Naive thymus-derived CD4-positive, alpha-beta T cell (primary cell): ENCODE measurements around the gene THSD4. TPM values are rescaled to one million over a fixed set of nuclear protein-coding genes. Genes with fewer than 3 reads are reported as not detected.
A peak's percentile ranks its signal among the peaks of the same experiment; 100 is the strongest.

ENCODE experiments used
- ATAC-seq: fragments of 150-1000 bp; cut with Tn5 transposase; 2 replicates; pipeline ENCODE4 v1.10.0; 2021; ENCODE audit warnings: mild to moderate bottlenecking, moderate library complexity
- CTCF ChIA-PET: fragments of 350-600 bp; sonication (Branson Sonifier 250); formaldehyde crosslinking; loops from one replicate; lab custom pipeline; 2021; ENCODE audit warnings: antibody characterized with exemption; lab: Charles Lee
- POLR2A ChIA-PET: fragments of 350-600 bp; sonication (Branson Sonifier 250); formaldehyde crosslinking; loops from one replicate; lab custom pipeline; 2021; ENCODE audit warnings: antibody characterized with exemption, inconsistent platforms; lab: Charles Lee
- DNase-seq, 9 donors: peaks; one replicate each; pipeline versions ENCODE4 v3.0.0 to v3.0.0-alpha.2; 2020 to 2022; ENCODE audit warnings: mixed read lengths in 1 of 9
- H3K27ac ChIP-seq: one replicate; pipeline ENCODE4 v1.7.0; 2013; ENCODE audit warnings: mild to moderate bottlenecking, low read depth, low read length, moderate library complexity
- H3K27me3 ChIP-seq, 2 donors: one replicate each; pipeline ENCODE4 v1.7.0; 2013; ENCODE audit warnings: low read length in 2 of 2, mild to moderate bottlenecking in 2 of 2, moderate library complexity in 2 of 2; ENCODE audit not compliant: control insufficient read depth in 2 of 2, insufficient read depth in 2 of 2
- H3K36me3 ChIP-seq, 3 experiments: 1 replicate in 2 of 3; 2 replicates in 1 of 3; pipeline ENCODE4 v1.7.0; 2013; ENCODE audit warnings: low read length in 3 of 3, mild to moderate bottlenecking in 3 of 3, moderate library complexity in 1 of 3; ENCODE audit not compliant: insufficient read depth in 3 of 3, control insufficient read depth in 2 of 3
- H3K4me1 ChIP-seq, 2 donors: one replicate each; pipeline ENCODE4 v1.7.0; 2013; ENCODE audit warnings: low read length in 2 of 2, mild to moderate bottlenecking in 2 of 2, moderate library complexity in 1 of 2; ENCODE audit not compliant: control insufficient read depth in 2 of 2, insufficient read depth in 2 of 2
- H3K4me3 ChIP-seq: 2 replicates; pipeline ENCODE4 v1.7.0; 2013; ENCODE audit warnings: mild to moderate bottlenecking, low read length
- H3K9me3 ChIP-seq, 3 experiments: 1 replicate in 2 of 3; 2 replicates in 1 of 3; pipeline ENCODE4 v1.7.0; 2013; ENCODE audit warnings: low read length in 3 of 3; ENCODE audit not compliant: control insufficient read depth in 2 of 3
- H3K27ac Mint-ChIP-seq, 9 donors: one replicate each; pipeline ENCODE4 v1.8.0; 2020 to 2022; ENCODE audit warnings: mixed read lengths in 9 of 9, mild to moderate bottlenecking in 8 of 9, moderate library complexity in 5 of 9, inconsistent platforms in 2 of 9
- H3K27me3 Mint-ChIP-seq, 5 donors: one replicate each; pipeline ENCODE4 v1.8.0; 2021 to 2022; ENCODE audit warnings: mixed read lengths in 5 of 5, mild to moderate bottlenecking in 1 of 5
- H3K36me3 Mint-ChIP-seq, 5 donors: one replicate each; pipeline ENCODE4 v1.8.0; 2020 to 2022; ENCODE audit warnings: mixed read lengths in 5 of 5, mild to moderate bottlenecking in 3 of 5, inconsistent platforms in 1 of 5
- H3K4me1 Mint-ChIP-seq, 7 donors: one replicate each; pipeline ENCODE4 v1.8.0; 2020 to 2022; ENCODE audit warnings: mixed read lengths in 7 of 7, mild to moderate bottlenecking in 3 of 7, inconsistent platforms in 1 of 7
- H3K4me3 Mint-ChIP-seq, 10 donors: one replicate each; pipeline ENCODE4 v1.8.0; 2020 to 2022; ENCODE audit warnings: mild to moderate bottlenecking in 10 of 10, mixed read lengths in 10 of 10, moderate library complexity in 6 of 10, inconsistent platforms in 2 of 10
- H3K9me3 Mint-ChIP-seq, 11 donors: one replicate each; pipeline ENCODE4 v1.8.0; 2020 to 2022; ENCODE audit warnings: mixed read lengths in 11 of 11, mild to moderate bottlenecking in 4 of 11, inconsistent platforms in 1 of 11, moderate library complexity in 1 of 11
- intact Hi-C, 2 donors: fragments of 100-400 bp; cut with micrococcal nuclease; formaldehyde crosslinking; loops; one replicate each; pipeline ENCODE4 v1.15.1; 2023
- polyA plus RNA-seq, 2 donors: library from polyadenylated mRNA; unstranded; fragments of 300-500 nt; fragmentation: Illumina TruSeq; gene quantifications; one replicate each; pipeline ENCODE4 v1.2.3, GENCODE V29; 2021
- total RNA-seq, 6 experiments: library from RNA in 5 of 6; stranded (reverse) in 5 of 6; gene quantifications; 1 replicate in 5 of 6; 2 replicates in 1 of 6; pipeline ENCODE4 v1.2.3 and lab custom pipeline; 2021 to 2026

Gene THSD4
- total and polyA plus RNA-seq, 7 experiments from 2014 or later: not detected

DNA sequence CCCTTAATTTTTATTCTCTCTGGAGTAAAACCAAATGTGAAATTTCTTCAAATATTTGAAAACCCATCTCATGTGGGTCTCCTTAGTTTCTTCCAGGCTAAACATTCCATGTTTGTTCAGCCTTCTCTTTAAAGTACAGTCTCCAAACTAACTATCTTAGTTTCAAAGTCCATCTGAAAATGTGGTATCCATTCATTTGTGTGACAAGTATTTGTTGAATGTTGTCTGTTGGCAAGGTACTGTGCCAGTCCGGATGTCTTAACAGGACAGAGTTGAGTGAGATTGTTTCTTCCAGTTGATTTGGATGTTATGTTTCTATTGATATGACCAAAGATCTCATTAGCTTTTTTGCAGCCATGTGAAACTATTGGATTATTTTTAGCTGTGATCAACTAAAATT is 347.4 kb downstream of the THSD4 start:
- Mint-ChIP-seq H3K4me3 (no peak overlapping the region), H3K27me3 (peaks cover 0 to 19% (median 7%) of the 10 kb centered on the region in 5 donors), H3K27ac (no peak overlapping the region), H3K4me1 (no peaks in the 10 kb centered on the region), H3K9me3 (peaks cover 0 to 3% (median 0%) of the 10 kb centered on the region in 11 donors), H3K36me3 (no peaks in the 10 kb centered on the region)
- intact Hi-C loops: no loop called here
- H3K27ac ChIP-seq: no peak overlapping the region
- no peaks in the 10 kb centered on the region for H3K36me3 ChIP-seq
- no peaks in the 10 kb centered on the region for H3K27me3 ChIP-seq
- H3K9me3 ChIP-seq: no peaks in the 10 kb centered on the region
- CTCF ChIA-PET: no interaction called here
- DNase-seq (no peak), ATAC-seq (no peak)
- H3K4me1 ChIP-seq: no peaks in the 10 kb centered on the region
- POLR2A ChIA-PET: no interaction called here
- H3K4me3 ChIP-seq: no peak overlapping the region

DNA sequence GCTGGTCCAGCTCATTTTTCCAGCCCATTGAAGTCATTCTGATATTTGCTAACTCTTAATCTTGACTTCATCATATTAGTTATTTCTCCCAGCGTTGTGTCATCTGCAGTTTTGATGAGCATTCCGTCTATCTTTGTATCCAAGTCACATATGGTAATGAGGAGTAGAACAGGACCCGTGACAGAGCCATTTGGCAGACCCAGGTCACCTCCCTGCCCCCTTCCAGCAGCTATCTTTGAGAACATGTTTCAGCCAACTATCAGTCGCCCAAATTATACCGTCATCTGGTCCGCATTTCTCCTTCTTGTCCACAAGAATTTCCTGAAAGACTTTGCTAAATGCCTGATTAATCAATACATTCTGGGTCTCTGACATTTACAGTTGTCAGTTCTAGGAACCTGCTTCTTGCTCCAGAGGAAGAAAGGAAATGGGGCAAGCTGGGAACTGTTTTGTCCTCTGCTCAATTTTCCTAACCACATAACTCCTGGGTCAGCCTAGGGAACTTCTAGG is 347.9 kb downstream of the THSD4 start:
- Histone ChIP-seq H3K27me3 (no peaks in the 10 kb centered on the region), H3K27ac (no peak overlapping the region), H3K36me3 (no peaks in the 10 kb centered on the region), H3K4me1 (no peaks in the 10 kb centered on the region), H3K9me3 (no peaks in the 10 kb centered on the region), H3K4me3 (no peak overlapping the region)
- ChIA-PET POLR2A (no interaction called here), CTCF (no interaction called here)
- intact Hi-C loops: no loop called here
- Mint-ChIP-seq H3K27me3 (peaks cover 0 to 18% (median 7%) of the 10 kb centered on the region in 5 donors), H3K36me3 (no peaks in the 10 kb centered on the region), H3K4me3 (no peak overlapping the region), H3K27ac (no peak overlapping the region), H3K9me3 (peaks cover 0 to 2% (median 0%) of the 10 kb centered on the region in 11 donors), H3K4me1 (no peaks in the 10 kb centered on the region)
- DNase-seq: no peak
- ATAC-seq: no peak

DNA sequence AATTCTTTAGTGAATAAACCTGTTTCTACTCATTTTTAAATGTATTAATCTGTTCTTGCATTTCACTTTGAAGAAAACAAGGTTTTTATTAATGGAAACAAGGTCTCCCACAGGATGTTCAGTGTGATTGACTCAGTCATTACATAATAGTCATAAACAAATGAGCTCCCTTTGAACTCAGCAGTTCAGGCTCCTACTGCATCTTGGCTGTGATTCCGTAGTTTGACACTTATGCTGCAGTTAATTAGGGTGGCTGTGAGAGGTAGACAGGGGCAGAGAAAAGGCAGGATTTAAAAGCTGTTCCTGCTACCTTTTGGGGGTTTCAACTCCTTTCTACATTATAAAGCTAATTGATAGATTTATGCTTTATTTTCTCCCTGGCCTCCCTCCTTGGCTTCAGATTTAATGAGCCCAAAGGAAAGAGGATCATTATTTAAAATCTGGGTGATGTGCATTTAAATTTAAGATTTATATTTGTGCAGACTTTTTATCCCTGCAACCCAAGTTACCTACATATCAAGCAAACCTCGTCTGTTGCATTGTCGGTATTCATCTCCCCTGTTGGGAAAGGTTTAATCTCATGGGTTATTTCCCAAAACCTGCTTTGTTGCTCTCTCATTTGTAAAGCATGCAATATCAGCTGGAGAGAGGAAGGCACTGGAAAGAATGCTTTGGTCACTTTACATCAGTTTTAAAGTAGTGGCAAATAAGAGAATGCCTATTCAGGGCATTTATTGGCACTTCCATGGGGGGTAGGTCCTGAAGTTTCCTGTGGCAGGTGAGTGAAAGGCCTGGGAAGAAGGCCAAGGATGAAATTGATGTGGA is 350.1 kb downstream of the THSD4 start:
- ATAC-seq: no peak
- peaks cover 0 to 2% (median 0%) of the 10 kb centered on the region in 11 donors for H3K9me3 Mint-ChIP-seq
- H3K36me3 Mint-ChIP-seq: no peaks in the 10 kb centered on the region
- H3K4me3 Mint-ChIP-seq: no peak overlapping the region
- no peak for DNase-seq
- no peak overlapping the region for H3K27ac ChIP-seq
- H3K36me3 ChIP-seq: no peaks in the 10 kb centered on the region
- H3K9me3 ChIP-seq: no peaks in the 10 kb centered on the region
- H3K27me3 ChIP-seq: no peaks in the 10 kb centered on the region
- CTCF ChIA-PET: no interaction called here
- H3K4me1 Mint-ChIP-seq: no peaks in the 10 kb centered on the region
- H3K27ac Mint-ChIP-seq: no peak overlapping the region
- H3K27me3 Mint-ChIP-seq: peaks cover 0 to 18% (median 8%) of the 10 kb centered on the region in 5 donors
- intact Hi-C loops: no loop called here
- POLR2A ChIA-PET: no interaction called here
- no peak overlapping the region for H3K4me3 ChIP-seq
- no peaks in the 10 kb centered on the region for H3K4me1 ChIP-seq

DNA sequence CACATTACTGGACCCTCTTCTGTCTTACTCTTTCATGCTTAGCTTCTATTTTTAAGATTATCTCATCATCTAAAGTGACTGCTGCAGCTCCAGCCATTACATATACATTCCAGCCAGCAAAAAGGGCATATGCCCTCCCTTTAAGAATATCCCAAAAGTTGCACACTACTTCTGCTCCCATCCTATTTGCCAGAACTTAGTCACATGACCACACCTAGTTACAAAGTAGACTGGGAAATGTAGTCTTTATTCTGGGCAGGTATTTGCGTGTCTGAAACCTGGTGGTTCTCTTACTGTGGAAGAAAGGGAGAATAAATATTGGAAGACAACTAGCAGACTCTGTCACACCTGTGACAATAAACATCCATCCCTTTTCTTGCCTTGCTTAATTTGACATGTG is 353.4 kb downstream of the THSD4 start:
- intact Hi-C loops: no loop called here
- no peaks in the 10 kb centered on the region for H3K9me3 ChIP-seq
- Mint-ChIP-seq H3K9me3 (peaks cover 0 to 2% (median 0%) of the 10 kb centered on the region in 11 donors), H3K27me3 (peaks cover 0 to 15% (median 8%) of the 10 kb centered on the region in 5 donors), H3K36me3 (no peaks in the 10 kb centered on the region), H3K4me3 (no peak overlapping the region), H3K4me1 (peaks cover 0 to 5% (median 0%) of the 10 kb centered on the region in 7 donors), H3K27ac (no peak overlapping the region)
- no peaks in the 10 kb centered on the region for H3K36me3 ChIP-seq
- no peak overlapping the region for H3K4me3 ChIP-seq
- POLR2A ChIA-PET: no interaction called here
- DNase-seq (no peak), ATAC-seq (no peak)
- H3K27ac ChIP-seq: no peak overlapping the region
- no peaks in the 10 kb centered on the region for H3K4me1 ChIP-seq
- no peaks in the 10 kb centered on the region for H3K27me3 ChIP-seq
- CTCF ChIA-PET: no interaction called here

DNA sequence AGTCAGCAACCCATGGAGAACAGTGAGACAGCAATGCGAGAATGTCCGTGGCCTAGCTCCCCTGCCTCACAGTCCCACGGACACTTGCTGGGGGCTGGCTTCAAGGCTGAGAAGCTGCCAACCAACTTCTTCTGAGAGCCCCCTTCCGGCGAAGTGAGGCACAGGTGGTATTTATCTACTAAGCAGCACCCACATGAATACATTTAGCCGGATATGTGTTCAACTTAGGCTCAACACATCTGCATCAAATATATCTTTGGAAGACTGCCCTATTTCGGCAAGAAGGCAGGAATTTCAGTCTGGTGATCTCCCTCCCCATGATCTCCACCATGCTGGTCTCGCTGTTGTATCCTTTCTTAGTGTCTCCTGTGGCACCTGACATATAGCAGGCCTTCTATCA is 354.1 kb downstream of the THSD4 start:
- Histone ChIP-seq H3K36me3 (no peaks in the 10 kb centered on the region), H3K4me1 (no peaks in the 10 kb centered on the region), H3K27ac (no peak overlapping the region), H3K9me3 (no peaks in the 10 kb centered on the region), H3K4me3 (no peak overlapping the region), H3K27me3 (no peaks in the 10 kb centered on the region)
- ATAC-seq: no peak
- Mint-ChIP-seq H3K27ac (no peak overlapping the region), H3K4me3 (no peak overlapping the region), H3K9me3 (peaks cover 0 to 2% (median 0%) of the 10 kb centered on the region in 11 donors), H3K27me3 (peaks cover 0 to 15% (median 8%) of the 10 kb centered on the region in 5 donors), H3K4me1 (peaks cover 0 to 5% (median 0%) of the 10 kb centered on the region in 7 donors), H3K36me3 (no peaks in the 10 kb centered on the region)
- DNase-seq: no peak
- intact Hi-C loops: no loop called here
- ChIA-PET CTCF (no interaction called here), POLR2A (no interaction called here)

- Mint-ChIP-seq H3K9me3 (peaks cover 0 to 2% (median 0%) of the 10 kb centered on the region in 11 donors), H3K36me3 (no peaks in the 10 kb centered on the region)
- CTCF ChIA-PET: no interaction called here
These were observed 356.1 kb downstream of the THSD4 start for GRCh38 chr15:71471347-71471746.

More at GRCh38 chr15:71471347-71471746, 356.1 kb downstream of the THSD4 start:
- Histone ChIP-seq H3K9me3 (no peaks in the 10 kb centered on the region), H3K27me3 (no peaks in the 10 kb centered on the region), H3K27ac (no peak overlapping the region), H3K36me3 (no peaks in the 10 kb centered on the region), H3K4me1 (no peaks in the 10 kb centered on the region), H3K4me3 (no peak overlapping the region)
- ATAC-seq (no peak), DNase-seq (no peak)
- Mint-ChIP-seq H3K27ac (peak overlapping the region in 1 of 9 donors; percentile 0), H3K27me3 (peaks cover 0 to 9% (median 7%) of the 10 kb centered on the region in 5 donors), H3K4me3 (no peak overlapping the region), H3K4me1 (peaks cover 0 to 5% (median 0%) of the 10 kb centered on the region in 7 donors)
- intact Hi-C loops: no loop called here
- POLR2A ChIA-PET: no interaction called here
